CD4-positive, alpha-beta T cell treated with Interleukin-6 for 4 hours (primary cell): Measurements from ENCODE around the gene ALB.

Experiments
- DNase-seq: peaks from one replicate; pipeline ENCODE4 v3.0.0-alpha.2; 2020; ENCODE audit warnings: mixed read lengths

Gene ALB

GRCh38 chr4:73409012-73409862, 5.2 kb downstream of the ALB start:
- no peak for DNase-seq

- DNase-seq: no peak
Observed at GRCh38 chr4:73409978-73410548, 6.0 kb downstream of the ALB start.

GRCh38 chr4:73410916-73411730, 7.0 kb downstream of the ALB start:
- no peak for DNase-seq

- DNase-seq: no peak
Observed at GRCh38 chr4:73411731-73412414, 7.8 kb downstream of the ALB start.

- DNase-seq: no peak
Observed at GRCh38 chr4:73413294-73413755, 9.2 kb downstream of the ALB start.

GRCh38 chr4:73414936-73415271, 10.8 kb downstream of the ALB start:
- DNase-seq: no peak

- DNase-seq: no peak
Observed at GRCh38 chr4:73415807-73416238, 11.7 kb downstream of the ALB start.

GRCh38 chr4:73416423-73417087, 12.5 kb downstream of the ALB start:
- no peak for DNase-seq

GRCh38 chr4:73417342-73417741, 13.3 kb downstream of the ALB start:
- no peak for DNase-seq

GRCh38 chr4:73417973-73418372, 13.9 kb downstream of the ALB start:
- no peak for DNase-seq

- DNase-seq: no peak
Observed at GRCh38 chr4:73418677-73419076, 14.6 kb downstream of the ALB start.

- no peak for DNase-seq
Observed at GRCh38 chr4:73419106-73420038, 15.3 kb downstream of the ALB start.

- no peak for DNase-seq
Observed at GRCh38 chr4:73420615-73421014, 16.5 kb downstream of the ALB start.

- no peak for DNase-seq
Observed at GRCh38 chr4:73421708-73422457, 17.8 kb downstream of the ALB start.

GRCh38 chr4:73422458-73422752, 18.3 kb downstream of the ALB start:
- DNase-seq: no peak

GRCh38 chr4:73423184-73423583, 19.1 kb downstream of the ALB start:
- no peak for DNase-seq

GRCh38 chr4:73426666-73427065, 22.6 kb downstream of the ALB start:
- DNase-seq: no peak

GRCh38 chr4:73429118-73429517, 25.0 kb downstream of the ALB start:
- no peak for DNase-seq

GRCh38 chr4:73429826-73430587, 25.9 kb downstream of the ALB start:
- no peak for DNase-seq

GRCh38 chr4:73431813-73432168, 27.7 kb downstream of the ALB start:
- DNase-seq: no peak
